ENCODE data around the gene MBOAT2. TPM values are rescaled to one million over a fixed set of nuclear protein-coding genes. Genes with fewer than 3 reads are reported as not detected.

The MBOAT2 gene
- total RNA-seq, 1 experiment from 2014 or later, result 30.7 TPM

GRCh38 chr2:8996006-8996405, 7.5 kb downstream of the MBOAT2 start:
- CTCF ChIA-PET, result no interaction called here
- H3K27me3 ChIP-seq (ENCODE audit: low read length), result no peaks in the 10 kb centered on the region
- no peak overlapping the region for H3K4me2 ChIP-seq (ENCODE audit: low read length)
- no peak overlapping the region for H3K4me3 ChIP-seq (ENCODE audit: low read length)
- no peak overlapping the region for H3K27ac ChIP-seq (ENCODE audit: low read length)
- H3F3A ChIP-seq (ENCODE audit: low read length, unreplicated experiment), result peaks cover 6% of the 10 kb centered on the region
- H3K4me1 ChIP-seq (ENCODE audit: insufficient read depth, low read length), result peaks cover 49% of the 10 kb centered on the region
- no peaks in the 10 kb centered on the region for H3K9me2 ChIP-seq (replicated peaks; ENCODE audit: low read length)
- POLR2A ChIA-PET (ENCODE audit: unreplicated experiment), result no interaction called here
- no TSS peak for BruUV-seq (replicated peaks)
- H3K36me3 ChIP-seq (ENCODE audit: low read depth, low read length), result no peaks in the 10 kb centered on the region
- H3K9me3 ChIP-seq (ENCODE audit: low read length), result no peaks in the 10 kb centered on the region
- no peak for DNase-seq
- H2AFZ ChIP-seq (ENCODE audit: low read length), result no peak overlapping the region
- no peak for ATAC-seq
- TF ChIP-seq EZH2phosphoT487 (IDR thresholded peaks at IDR 0.05; ENCODE audit: borderline replicate concordance, low read length) (no peak), EZH2 (IDR thresholded peaks at IDR 0.05; ENCODE audit: low read length, unreplicated experiment) (no peak)
- TF ChIP-seq, protein P1, sequence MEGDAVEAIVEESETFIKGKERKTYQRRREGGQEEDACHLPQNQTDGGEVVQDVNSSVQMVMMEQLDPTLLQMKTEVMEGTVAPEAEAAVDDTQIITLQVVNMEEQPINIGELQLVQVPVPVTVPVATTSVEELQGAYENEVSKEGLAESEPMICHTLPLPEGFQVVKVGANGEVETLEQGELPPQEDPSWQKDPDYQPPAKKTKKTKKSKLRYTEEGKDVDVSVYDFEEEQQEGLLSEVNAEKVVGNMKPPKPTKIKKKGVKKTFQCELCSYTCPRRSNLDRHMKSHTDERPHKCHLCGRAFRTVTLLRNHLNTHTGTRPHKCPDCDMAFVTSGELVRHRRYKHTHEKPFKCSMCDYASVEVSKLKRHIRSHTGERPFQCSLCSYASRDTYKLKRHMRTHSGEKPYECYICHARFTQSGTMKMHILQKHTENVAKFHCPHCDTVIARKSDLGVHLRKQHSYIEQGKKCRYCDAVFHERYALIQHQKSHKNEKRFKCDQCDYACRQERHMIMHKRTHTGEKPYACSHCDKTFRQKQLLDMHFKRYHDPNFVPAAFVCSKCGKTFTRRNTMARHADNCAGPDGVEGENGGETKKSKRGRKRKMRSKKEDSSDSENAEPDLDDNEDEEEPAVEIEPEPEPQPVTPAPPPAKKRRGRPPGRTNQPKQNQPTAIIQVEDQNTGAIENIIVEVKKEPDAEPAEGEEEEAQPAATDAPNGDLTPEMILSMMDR (conservative IDR thresholded peaks at IDR 0.05; ENCODE audit: low read depth, low read length), result no peak
- H4K20me1 ChIP-seq (ENCODE audit: low read length), result peaks cover 20% of the 10 kb centered on the region; the same call in 1 of the 2 replicates
- intact Hi-C loops (cut with micrococcal nuclease), result no loop called here
- H3K9ac ChIP-seq (ENCODE audit: low read length), result no peak overlapping the region
- peaks cover 93% of the 10 kb centered on the region for H3K79me2 ChIP-seq (ENCODE audit: low read length)

DNA sequence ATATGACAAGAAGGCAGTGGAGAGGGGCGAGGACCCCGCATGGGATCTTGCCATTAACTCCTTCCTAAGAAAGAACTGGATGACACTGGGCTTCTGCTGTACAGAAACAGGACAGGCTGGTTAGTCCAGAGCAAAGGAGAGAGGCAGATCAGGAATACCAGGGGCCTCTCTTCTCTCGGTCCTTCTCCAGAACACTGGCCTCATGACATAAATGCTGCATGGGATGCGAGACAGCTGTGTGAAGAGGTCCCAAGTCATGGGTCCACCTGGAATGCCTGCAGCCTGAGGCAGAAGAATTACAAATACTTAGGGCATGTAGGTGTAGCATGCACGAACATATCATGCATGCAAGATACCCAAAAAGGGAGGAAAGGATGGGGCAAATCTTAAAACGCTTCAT, 9.1 kb downstream of the MBOAT2 start:
- Histone ChIP-seq H3K79me2 (ENCODE audit: low read length) (peaks cover 92% of the 10 kb centered on the region), H3K27ac (ENCODE audit: low read length) (peak overlapping the region; percentile 94), H3K36me3 (ENCODE audit: low read depth, low read length) (no peaks in the 10 kb centered on the region), H3K4me2 (ENCODE audit: low read length) (peak overlapping the region; percentile 79), H3F3A (ENCODE audit: low read length, unreplicated experiment) (peaks cover 6% of the 10 kb centered on the region), H3K27me3 (ENCODE audit: low read length) (no peaks in the 10 kb centered on the region), H4K20me1 (ENCODE audit: low read length) (peaks cover 10% of the 10 kb centered on the region; the same call in 1 of the 2 replicates), H3K9me2 (replicated peaks; ENCODE audit: low read length) (no peaks in the 10 kb centered on the region), H3K4me1 (ENCODE audit: insufficient read depth, low read length) (peaks cover 37% of the 10 kb centered on the region), H3K9ac (ENCODE audit: low read length) (peak overlapping the region; percentile 46), H3K9me3 (ENCODE audit: low read length) (no peaks in the 10 kb centered on the region), H3K4me3 (ENCODE audit: low read length) (peak overlapping the region; percentile 35; the same call in 1 of the 2 replicates), H2AFZ (ENCODE audit: low read length) (peak overlapping the region; percentile 25)
- ChIA-PET CTCF (no interaction called here), POLR2A (ENCODE audit: unreplicated experiment) (no interaction called here)
- no TSS peak for BruUV-seq (replicated peaks)
- intact Hi-C loops (cut with micrococcal nuclease), result no loop called here
- DNase-seq (peak; percentile 54), ATAC-seq (peak; percentile 14)
- TF ChIP-seq EZH2phosphoT487 (IDR thresholded peaks at IDR 0.05; ENCODE audit: borderline replicate concordance, low read length), result no peak
- TF ChIP-seq EZH2 (IDR thresholded peaks at IDR 0.05; ENCODE audit: low read length, unreplicated experiment), result no peak
- TF ChIP-seq, protein P1 (conservative IDR thresholded peaks at IDR 0.05; ENCODE audit: low read depth, low read length), result no peak

- DNase-seq (peak; percentile 97), ATAC-seq (peak; percentile 94)
- intact Hi-C loops (cut with micrococcal nuclease), result no loop called here
- Histone ChIP-seq H3K4me1 (ENCODE audit: insufficient read depth, low read length) (peaks cover 32% of the 10 kb centered on the region), H3K79me2 (ENCODE audit: low read length) (peaks cover 92% of the 10 kb centered on the region), H4K20me1 (ENCODE audit: low read length) (peaks cover 5% of the 10 kb centered on the region; the same call in 1 of the 2 replicates), H3K9ac (ENCODE audit: low read length) (peak overlapping the region; percentile 71), H3K4me2 (ENCODE audit: low read length) (peak overlapping the region; percentile 79), H3F3A (ENCODE audit: low read length, unreplicated experiment) (peaks cover 6% of the 10 kb centered on the region), H3K9me2 (replicated peaks; ENCODE audit: low read length) (no peaks in the 10 kb centered on the region), H3K27me3 (ENCODE audit: low read length) (no peaks in the 10 kb centered on the region), H3K27ac (ENCODE audit: low read length) (peak overlapping the region; percentile 94), H3K4me3 (ENCODE audit: low read length) (peak overlapping the region; percentile 35; the same call in 1 of the 2 replicates), H3K9me3 (ENCODE audit: low read length) (no peaks in the 10 kb centered on the region), H2AFZ (ENCODE audit: low read length) (peak overlapping the region; percentile 25), H3K36me3 (ENCODE audit: low read depth, low read length) (no peaks in the 10 kb centered on the region)
- ChIA-PET POLR2A (ENCODE audit: unreplicated experiment) (no interaction called here), CTCF (no interaction called here)
- BruUV-seq (replicated peaks), result no TSS peak
- TF ChIP-seq EZH2phosphoT487 (IDR thresholded peaks at IDR 0.05; ENCODE audit: borderline replicate concordance, low read length) (no peak), EZH2 (IDR thresholded peaks at IDR 0.05; ENCODE audit: low read length, unreplicated experiment) (no peak)
- TF ChIP-seq, protein P1 (conservative IDR thresholded peaks at IDR 0.05; ENCODE audit: low read depth, low read length), result no peak
Observed at GRCh38 chr2:8993902-8994278, 9.6 kb downstream of the MBOAT2 start.
